Keratinocyte (primary cell): Measurements from ENCODE around the gene TPRN. TPM values are rescaled to one million over a fixed set of nuclear protein-coding genes. Genes with fewer than 3 reads are reported as not detected.
"Not testable (repeated sequence)": the region's sequence is repeated elsewhere in the genome, so short reads cannot be mapped to it uniquely, and the experiment has no call there.

Source experiments
- DNase-seq: peaks from one replicate; pipeline ENCODE4 v3.0.0-alpha.2; 2011; ENCODE audit warnings: low read depth, missing footprints, low spot score
- FAIRE-seq: peaks from 2 replicates; lab custom pipeline; 2011; peaks lifted over from hg19 to GRCh38; lab: Jason Lieb, UNC
- H2AFZ ChIP-seq: 2 replicates; pipeline ENCODE4 v1.6.0; 2012; ENCODE audit warnings: low read length, control low read depth, inconsistent platforms; ENCODE audit not compliant: control insufficient read depth
- H3K27ac ChIP-seq: 2 replicates; pipeline ENCODE4 v1.5.1; 2011; ENCODE audit warnings: low read length; ENCODE audit not compliant: control insufficient read depth, insufficient read depth
- H3K27me3 ChIP-seq: 3 replicates; pipeline ENCODE4 v1.6.0; 2011; ENCODE audit warnings: low read length; ENCODE audit not compliant: control insufficient read depth, insufficient read depth; ENCODE audit errors: extremely low read depth
- H3K36me3 ChIP-seq, 2 experiments: 2 replicates in 1 of 2; 3 replicates in 1 of 2; pipeline ENCODE4 v1.5.1; 2011; ENCODE audit warnings: low read length in 2 of 2, mild to moderate bottlenecking in 1 of 2; ENCODE audit not compliant: control insufficient read depth in 2 of 2, insufficient read depth in 2 of 2; ENCODE audit errors: extremely low read depth in 1 of 2
- H3K4me1 ChIP-seq: 3 replicates; pipeline ENCODE4 v1.5.1; 2011; ENCODE audit warnings: low read length; ENCODE audit not compliant: control insufficient read depth, insufficient read depth; ENCODE audit errors: extremely low read depth
- H3K4me2 ChIP-seq: 3 replicates; pipeline ENCODE4 v1.6.0; 2011; ENCODE audit warnings: low read depth, low read length; ENCODE audit not compliant: control insufficient read depth, insufficient read depth; ENCODE audit errors: extremely low read depth
- H3K4me3 ChIP-seq, 3 experiments: fragments of 200-600 bp in 1 of 3; sonication (generic) in 1 of 3; 2 replicates in 2 of 3; 3 replicates in 1 of 3; pipeline ENCODE4 v1.5.1; 2011 to 2016; ENCODE audit warnings: low read length in 3 of 3, mild to moderate bottlenecking in 3 of 3, control low read depth in 2 of 3, inconsistent platforms in 1 of 3, low read depth in 1 of 3, mixed read lengths in 1 of 3, mixed run types in 1 of 3, moderate library complexity in 1 of 3; ENCODE audit not compliant: control insufficient read depth in 2 of 3, insufficient read depth in 2 of 3; ENCODE audit errors: extremely low read depth in 1 of 3
- H3K79me2 ChIP-seq: 2 replicates; pipeline ENCODE4 v1.6.0; 2012; ENCODE audit warnings: low read length; ENCODE audit not compliant: control insufficient read depth, insufficient read depth
- H3K9ac ChIP-seq: 3 replicates; pipeline ENCODE4 v1.6.0; 2011; ENCODE audit warnings: low read length; ENCODE audit not compliant: control insufficient read depth, insufficient read depth; ENCODE audit errors: extremely low read depth
- H3K9me1 ChIP-seq: 3 replicates; pipeline ENCODE4 v1.6.0; 2011; ENCODE audit warnings: low read length; ENCODE audit not compliant: control insufficient read depth, insufficient read depth; ENCODE audit errors: extremely low read depth
- H3K9me3 ChIP-seq: 2 replicates; pipeline ENCODE4 v1.5.1; 2012; ENCODE audit warnings: low read depth, low read length; ENCODE audit not compliant: control insufficient read depth
- H4K20me1 ChIP-seq: 3 replicates; pipeline ENCODE4 v1.6.0; 2011; ENCODE audit warnings: low read length; ENCODE audit not compliant: control insufficient read depth, insufficient read depth; ENCODE audit errors: extremely low read depth
- CTCF ChIP-seq, 3 experiments: IDR thresholded peaks in 1 of 3; conservative IDR thresholded peaks in 1 of 3; optimal IDR thresholded peaks in 1 of 3; 2 replicates in 2 of 3; 3 replicates in 1 of 3; pipeline versions ENCODE3 to v1.5.1; 2011; ENCODE audit warnings: low read length in 3 of 3, mild to moderate bottlenecking in 3 of 3, moderate library complexity in 2 of 3, control low read depth in 1 of 3, inconsistent platforms in 1 of 3; ENCODE audit not compliant: insufficient read depth in 2 of 3; ENCODE audit errors: extremely low read depth in 1 of 3
- EZH2 ChIP-seq: IDR thresholded peaks from one replicate; pipeline ENCODE4 v1.6.1; 2012; ENCODE audit warnings: inconsistent platforms, mild to moderate bottlenecking, low read length, moderate library complexity
- dilution Hi-C: fragments of 300-500 bp; cut with MboI; formaldehyde crosslinking; loops from one replicate; pipeline ENCODE4 v1.7.0; 2020; ENCODE audit warnings: low sequenced_read_pairs; ENCODE audit not compliant: extremely low pct_ligation_motif_present
- polyA plus RNA-seq, 5 experiments: library from polyadenylated mRNA; depleted of rRNA in 3 of 5; stranded (reverse) in 3 of 5; stranded (forward) in 1 of 5; unstranded in 1 of 5; fragments of >200 nt; gene quantifications; 1 replicate in 1 of 5; 2 replicates in 3 of 5; 3 replicates in 1 of 5; pipeline versions ENCODE4 v1.2.1 to v1.2.3, GENCODE V29; 2011 to 2012; ENCODE audit warnings: missing spikeins in 2 of 5, low read depth in 1 of 5, low replicate concordance in 1 of 5

The TPRN gene
- polyA plus RNA-seq, 1 donor (not counting 4 experiments of a cell fraction or from before 2014, with no cell fraction given): 1.1 TPM

GRCh38 chr9:137240841-137241489 lies 40.4 kb upstream of the TPRN start, which contains the start of gene TUBB4B:
Gene TUBB4B (plus strand): TSS chr9:137241287. CDS start chr9:137241361, 74 bp downstream.
- H4K20me1 ChIP-seq: peaks cover 28% of the 10 kb centered on the region
- peaks cover 3% of the 10 kb centered on the region for H3K9me1 ChIP-seq
- H3K79me2 ChIP-seq: peaks cover 33% of the 10 kb centered on the region
- peaks cover 11 to 26% of the 10 kb centered on the region in 2 experiments for H3K36me3 ChIP-seq
- peak; percentile 99 for DNase-seq
- peaks cover 30% of the 10 kb centered on the region for H3K4me1 ChIP-seq
- H3K4me2 ChIP-seq: peak within 1 kb of the TSS; percentile 84
- dilution Hi-C loops: no loop called here
- H3K27me3 ChIP-seq: no peaks in the 10 kb centered on the region
- H2AFZ ChIP-seq: peak within 1 kb of the TSS; percentile 37
- FAIRE-seq: peak; percentile 97
- peak within 1 kb of the TSS; percentile 90 to 94 (median 93) for H3K4me3 ChIP-seq
- peak within 1 kb of the TSS; percentile 90 for H3K27ac ChIP-seq
- TF ChIP-seq CTCF (optimal IDR thresholded peaks at IDR 0.05 in 1 of 3, IDR thresholded peaks at IDR 0.05 in 1 of 3, conservative IDR thresholded peaks at IDR 0.05 in 1 of 3; ENCODE audit: extremely low read depth in 1 of 3, insufficient read depth in 2 of 3, low read length in 3 of 3): no peak
- no peak for TF ChIP-seq EZH2
- peak within 1 kb of the TSS; percentile 92 for H3K9ac ChIP-seq
- no peaks in the 10 kb centered on the region for H3K9me3 ChIP-seq

- peaks cover 33% of the 10 kb centered on the region for H3K79me2 ChIP-seq
- H3K9me3 ChIP-seq: no peaks in the 10 kb centered on the region
- peak overlapping the region; percentile 37 for H2AFZ ChIP-seq
- peak overlapping the region; percentile 92 for H3K9ac ChIP-seq
- no peak for FAIRE-seq
- no peak for TF ChIP-seq CTCF (optimal IDR thresholded peaks at IDR 0.05 in 1 of 3, IDR thresholded peaks at IDR 0.05 in 1 of 3, conservative IDR thresholded peaks at IDR 0.05 in 1 of 3; ENCODE audit: extremely low read depth in 1 of 3, insufficient read depth in 2 of 3, low read length in 3 of 3)
- no peak for TF ChIP-seq EZH2
- H3K9me1 ChIP-seq: peaks cover 3% of the 10 kb centered on the region
- H4K20me1 ChIP-seq: peaks cover 28% of the 10 kb centered on the region
- no peaks in the 10 kb centered on the region for H3K27me3 ChIP-seq
- H3K27ac ChIP-seq: peak overlapping the region; percentile 90
- H3K36me3 ChIP-seq: peaks cover 11 to 26% of the 10 kb centered on the region in 2 experiments
- peaks cover 30% of the 10 kb centered on the region for H3K4me1 ChIP-seq
- dilution Hi-C loops: no loop called here
- DNase-seq: no peak
- peak overlapping the region; percentile 82 for H3K4me2 ChIP-seq
- peak overlapping the region; percentile 77 to 85 (median 80) for H3K4me3 ChIP-seq
These were observed 39.8 kb upstream of the TPRN start for GRCh38 chr9:137240318-137240840.

GRCh38 chr9:137239541-137240200 lies 39.1 kb upstream of the TPRN start:
- Histone ChIP-seq H3K9ac (peak overlapping the region; percentile 92), H3K27ac (peak overlapping the region; percentile 90), H3K4me1 (peaks cover 24% of the 10 kb centered on the region), H3K36me3 (peaks cover 11 to 26% of the 10 kb centered on the region in 2 experiments), H3K79me2 (peaks cover 33% of the 10 kb centered on the region), H4K20me1 (peaks cover 28% of the 10 kb centered on the region), H3K4me3 (peak overlapping the region; percentile 77 to 85 (median 80)), H3K4me2 (peak overlapping the region; percentile 82)
- H2AFZ ChIP-seq, DNase-seq, dilution Hi-C loops, FAIRE-seq, H3K9me3 ChIP-seq, H3K9me1 ChIP-seq, H3K27me3 ChIP-seq: not testable (repeated sequence)
